IPS-18c (cell line): ENCODE measurements around the gene UBAP2L.
"Not testable (repeated sequence)": the region's sequence is repeated elsewhere in the genome, so short reads cannot be mapped to it uniquely, and the experiment has no call there.

Source experiments
- H3K4me3 ChIP-seq: 2 replicates; pipeline ENCODE4 v1.7.0; 2013; ENCODE audit warnings: low read depth, mild to moderate bottlenecking, low read length, moderate library complexity; ENCODE audit not compliant: insufficient read depth
- H3K9me3 ChIP-seq: one replicate; pipeline ENCODE4 v1.6.1; 2013; ENCODE audit warnings: mild to moderate bottlenecking, low read length, moderate library complexity; ENCODE audit not compliant: control insufficient read depth, insufficient read depth

UBAP2L gene

GRCh38 chr1:154231112-154231511 is 10.4 kb downstream of the UBAP2L start:
- not testable (repeated sequence) for H3K9me3 ChIP-seq, H3K4me3 ChIP-seq

- not testable (repeated sequence) for H3K9me3 ChIP-seq, H3K4me3 ChIP-seq
These were observed 12.4 kb downstream of the UBAP2L start for GRCh38 chr1:154233127-154233526.

- no peaks in the 10 kb centered on the region for H3K9me3 ChIP-seq
- no peak overlapping the region for H3K4me3 ChIP-seq
These were observed 16.1 kb downstream of the UBAP2L start for GRCh38 chr1:154236855-154237254.

GRCh38 chr1:154237435-154237834 is 16.7 kb downstream of the UBAP2L start:
- Histone ChIP-seq H3K9me3 (no peaks in the 10 kb centered on the region), H3K4me3 (no peak overlapping the region)

- H3K4me3 ChIP-seq = no peak overlapping the region
- no peaks in the 10 kb centered on the region for H3K9me3 ChIP-seq
These were observed 17.2 kb downstream of the UBAP2L start for GRCh38 chr1:154237880-154238506.

GRCh38 chr1:154239491-154239890 is 18.7 kb downstream of the UBAP2L start:
- no peaks in the 10 kb centered on the region for H3K9me3 ChIP-seq
- no peak overlapping the region for H3K4me3 ChIP-seq

- no peak overlapping the region for H3K4me3 ChIP-seq
- H3K9me3 ChIP-seq = no peaks in the 10 kb centered on the region
These were observed 19.6 kb downstream of the UBAP2L start for GRCh38 chr1:154240294-154240833.

- H3K9me3 ChIP-seq = no peaks in the 10 kb centered on the region
- H3K4me3 ChIP-seq = no peak overlapping the region
These were observed 21.1 kb downstream of the UBAP2L start for GRCh38 chr1:154241703-154242351.

- no peaks in the 10 kb centered on the region for H3K9me3 ChIP-seq
- no peak overlapping the region for H3K4me3 ChIP-seq
These were observed 32.9 kb downstream of the UBAP2L start for GRCh38 chr1:154253671-154254070.

- Histone ChIP-seq H3K9me3 (no peaks in the 10 kb centered on the region), H3K4me3 (no peak overlapping the region)
These were observed 35.9 kb downstream of the UBAP2L start for GRCh38 chr1:154256686-154257085.

- no peak overlapping the region for H3K4me3 ChIP-seq
- no peaks in the 10 kb centered on the region for H3K9me3 ChIP-seq
These were observed 38.0 kb downstream of the UBAP2L start for GRCh38 chr1:154258784-154259183.

GRCh38 chr1:154260127-154260526 is 39.4 kb downstream of the UBAP2L start:
- no peaks in the 10 kb centered on the region for H3K9me3 ChIP-seq
- H3K4me3 ChIP-seq = no peak overlapping the region

- Histone ChIP-seq H3K9me3 (no peaks in the 10 kb centered on the region), H3K4me3 (no peak overlapping the region)
These were observed 42.9 kb downstream of the UBAP2L start for GRCh38 chr1:154263465-154264332.

GRCh38 chr1:154264454-154264853 is 43.7 kb downstream of the UBAP2L start:
- Histone ChIP-seq H3K4me3 (no peak overlapping the region), H3K9me3 (no peaks in the 10 kb centered on the region)

GRCh38 chr1:154265586-154265985 is 44.8 kb downstream of the UBAP2L start:
- no peak overlapping the region for H3K4me3 ChIP-seq
- H3K9me3 ChIP-seq = no peaks in the 10 kb centered on the region

GRCh38 chr1:154270833-154271232 is 50.1 kb downstream of the UBAP2L start:
- Histone ChIP-seq H3K9me3 (no peaks in the 10 kb centered on the region), H3K4me3 (no peak overlapping the region)

- H3K9me3 ChIP-seq = no peaks in the 10 kb centered on the region
- H3K4me3 ChIP-seq = peak within 1 kb of the TSS; percentile 68
These were observed 51.7 kb downstream of the UBAP2L start, which contains the start of gene HAX1 for GRCh38 chr1:154272217-154272998. Gene HAX1 (plus strand): TSS chr1:154272629. CDS start chr1:154272724, 95 bp downstream.
